HG02763 (cell line): ENCODE results near the gene SMIM3.
"Not testable (repeated sequence)": the region's sequence is repeated elsewhere in the genome, so short reads cannot be mapped to it uniquely, and the experiment has no call there.

ENCODE experiments used
- ATAC-seq: cut with Tn5 transposase; IDR thresholded peaks from one replicate; pipeline ENCODE4 v1.9.1; 2021; ENCODE audit warnings: mild to moderate bottlenecking, moderate library complexity; ENCODE audit not compliant: unreplicated experiment

The SMIM3 gene, protein sequence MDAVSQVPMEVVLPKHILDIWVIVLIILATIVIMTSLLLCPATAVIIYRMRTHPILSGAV

GRCh38 chr5:150778517-150779396, at the start of gene SMIM3:
Gene SMIM3, plus strand, starts transcription at chr5:150778757. Its CDS starts 16,684 bp downstream, at chr5:150795441.
- peak; percentile 25 for ATAC-seq

DNA sequence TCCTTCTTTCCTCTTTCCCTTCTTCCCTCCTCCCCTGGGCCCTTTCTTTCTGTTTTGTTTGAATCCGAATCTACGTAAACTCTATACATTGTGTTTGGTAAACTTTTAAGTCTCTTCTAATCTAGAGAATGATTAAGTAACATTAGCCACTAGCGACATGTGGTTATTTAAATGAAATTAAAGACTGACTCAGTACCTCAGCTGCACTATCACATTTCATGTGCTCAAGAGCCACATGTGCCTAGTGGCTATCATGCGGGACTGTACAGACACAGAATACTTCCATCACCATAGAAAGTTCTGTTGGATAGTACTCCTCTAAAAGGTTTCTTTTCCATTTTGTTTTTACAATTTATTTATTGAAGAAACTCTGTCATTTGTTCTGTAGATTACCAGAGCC, 48.7 kb upstream of the SMIM3 start:
- no peak for ATAC-seq

DNA sequence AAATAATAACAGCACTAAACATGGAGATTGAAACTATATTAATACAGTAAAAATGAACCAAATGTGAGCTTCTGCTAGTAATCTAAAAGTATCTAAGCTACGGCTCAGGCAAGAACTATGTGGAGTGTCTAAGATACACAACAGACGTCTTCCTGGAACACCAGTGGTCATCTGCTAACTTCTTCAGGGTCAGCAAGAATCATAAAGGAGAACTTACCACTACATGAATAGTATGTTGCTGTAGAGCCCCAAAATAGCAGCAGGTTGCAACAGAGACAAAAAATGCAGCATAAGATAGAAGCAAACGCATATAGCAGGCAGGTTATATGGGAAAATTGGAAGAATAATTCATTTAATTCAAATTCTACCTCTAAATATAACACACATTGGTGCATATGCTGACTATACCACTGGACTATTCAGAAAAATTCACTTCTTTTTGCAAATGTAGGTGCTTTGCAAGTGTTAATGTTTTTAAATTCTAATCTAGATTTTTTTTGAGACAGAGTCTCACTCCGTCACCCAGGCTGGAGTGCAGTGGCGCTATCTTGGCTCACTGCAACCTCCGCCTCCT, 46.8 kb upstream of the SMIM3 start:
- no peak for ATAC-seq

DNA sequence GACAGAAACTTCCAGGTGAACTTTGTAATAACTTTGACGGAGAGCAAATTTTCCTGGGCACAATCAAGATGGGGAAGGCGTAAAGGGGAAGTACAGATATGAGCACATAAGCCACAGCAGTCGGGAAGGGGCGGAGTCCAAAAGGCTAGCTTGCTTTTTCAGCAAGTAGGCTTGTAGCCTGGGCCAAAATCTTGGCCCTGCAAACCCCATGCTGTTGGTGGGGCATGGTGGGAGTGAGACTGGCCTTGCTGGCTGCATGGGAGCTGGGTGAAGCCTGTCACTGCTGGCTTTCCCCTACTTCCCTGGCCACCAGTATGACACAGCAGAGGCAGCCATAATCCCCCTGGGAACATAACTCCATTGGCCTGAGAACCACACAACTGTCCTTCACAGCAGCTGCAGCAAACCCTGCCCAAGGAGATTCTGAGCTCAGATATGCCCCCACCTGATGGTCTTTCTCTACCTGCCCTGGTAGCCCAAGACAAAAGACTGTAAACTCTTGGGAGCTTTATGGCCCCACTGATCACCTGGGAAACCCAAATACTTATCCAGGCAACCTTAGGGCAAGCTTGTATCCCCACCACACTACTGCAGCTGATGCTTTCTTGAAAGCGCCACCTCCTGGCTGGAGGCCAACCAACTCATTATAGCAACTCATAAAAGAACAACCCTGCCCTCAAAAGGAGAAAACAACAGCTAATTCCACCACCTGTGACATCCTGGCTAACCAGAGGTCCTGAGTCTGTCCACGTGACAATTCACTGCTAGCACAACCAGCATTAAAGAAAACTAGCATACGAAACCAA, 43.8 kb upstream of the SMIM3 start:
- ATAC-seq: peak; percentile 60

GRCh38 chr5:150738862-150739261, 39.7 kb upstream of the SMIM3 start:
- no peak for ATAC-seq

- ATAC-seq: no peak
These were observed 37.6 kb upstream of the SMIM3 start for GRCh38 chr5:150740992-150741391.

DNA sequence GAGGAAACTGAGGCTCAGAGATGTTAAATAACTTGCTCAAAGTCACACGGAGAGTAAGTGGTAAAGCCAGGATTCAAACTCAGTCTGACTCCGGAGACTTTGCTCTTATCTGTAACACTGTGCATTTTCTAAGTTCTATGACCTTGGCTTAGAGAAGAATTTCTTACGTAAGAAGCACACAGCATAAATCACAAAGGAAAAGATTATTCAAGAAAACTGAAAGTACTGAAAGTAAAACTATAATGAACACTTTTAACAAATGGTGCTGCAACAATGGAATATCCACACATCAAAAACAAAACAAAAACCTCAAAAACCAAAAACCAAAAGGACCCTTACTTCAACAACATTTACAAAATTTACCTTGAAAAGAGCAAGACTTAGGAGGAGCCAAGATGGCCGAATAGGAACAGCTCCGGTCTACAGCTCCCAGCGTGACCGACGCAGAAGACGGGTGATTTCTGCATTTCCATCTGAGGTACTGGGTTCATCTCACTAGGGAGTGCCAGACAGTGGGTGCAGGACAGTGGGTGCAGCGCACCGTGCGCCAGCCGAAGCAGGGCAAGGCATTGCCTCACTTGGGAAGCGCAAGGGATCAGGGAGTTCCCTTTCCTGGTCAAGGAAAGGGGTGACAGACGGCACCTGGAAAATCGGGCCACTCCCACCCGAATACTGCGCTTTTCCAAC, 36.0 kb upstream of the SMIM3 start:
- ATAC-seq: not testable (repeated sequence)

GRCh38 chr5:150743142-150743488, 35.4 kb upstream of the SMIM3 start:
- not testable (repeated sequence) for ATAC-seq

GRCh38 chr5:150750469-150750868, 28.1 kb upstream of the SMIM3 start:
- ATAC-seq: no peak

- no peak for ATAC-seq
These were observed 27.3 kb upstream of the SMIM3 start for GRCh38 chr5:150751096-150751891.

DNA sequence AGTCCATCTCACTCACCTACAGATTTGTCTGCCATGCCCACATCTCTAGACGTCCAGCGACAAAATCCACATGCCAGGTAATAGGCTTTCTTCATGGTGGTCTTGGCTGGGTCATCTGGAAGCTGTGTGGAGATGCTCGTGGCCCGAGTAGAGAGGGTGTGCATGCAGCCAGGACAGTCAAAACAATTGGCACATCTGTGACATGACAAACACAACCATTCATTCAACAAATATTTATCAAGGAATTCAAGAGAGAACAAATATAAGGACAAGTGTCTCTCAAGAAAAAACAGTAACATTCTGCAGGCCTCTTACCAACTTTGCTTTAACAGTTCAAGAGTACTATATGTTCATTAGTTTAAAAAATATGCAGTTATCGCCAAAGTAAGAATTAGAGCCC, 25.1 kb upstream of the SMIM3 start:
- ATAC-seq: no peak

DNA sequence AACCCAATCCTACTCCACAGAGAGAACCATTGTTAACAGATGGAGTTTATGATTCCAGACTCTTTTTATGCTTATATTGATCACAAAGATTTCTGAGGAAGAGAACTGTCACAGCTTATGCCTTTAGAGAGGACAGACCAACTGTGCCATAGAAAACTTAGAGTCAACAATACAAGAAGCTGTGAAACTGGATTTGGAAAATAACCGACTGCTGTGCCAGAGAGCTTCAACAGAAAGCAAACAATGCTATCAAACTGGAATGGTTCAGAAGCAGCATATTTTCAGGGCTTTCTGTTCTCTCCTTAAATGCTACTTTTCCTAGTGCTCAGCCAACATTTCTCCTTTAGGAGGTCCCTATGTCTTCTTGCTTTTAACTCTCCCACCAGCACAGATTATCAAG, 24.7 kb upstream of the SMIM3 start:
- no peak for ATAC-seq

DNA sequence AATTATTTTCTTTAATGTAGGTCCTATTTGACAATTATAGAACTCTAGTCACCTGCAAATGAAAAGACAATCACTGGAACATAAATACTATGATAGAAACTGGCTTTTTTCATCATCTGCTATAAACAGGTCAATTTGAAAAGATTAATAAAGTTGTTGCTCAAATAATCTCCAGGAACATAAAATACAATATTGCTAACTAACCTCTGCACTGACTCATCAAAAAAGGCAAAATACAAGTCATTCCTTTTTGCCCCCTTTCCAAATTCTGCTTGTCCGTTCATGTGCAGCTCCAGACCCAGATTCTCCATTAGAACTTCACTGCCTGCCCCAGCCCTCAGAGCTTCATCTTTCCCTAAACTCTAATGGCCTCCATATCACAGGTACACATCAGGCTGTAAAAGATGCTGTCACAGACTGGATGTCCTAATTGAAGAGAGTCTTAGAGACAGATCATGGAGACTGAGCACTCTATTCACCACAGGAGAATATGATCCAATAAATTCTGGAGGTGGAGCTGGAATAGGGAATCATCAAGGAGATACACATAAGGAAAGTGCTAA, 21.4 kb upstream of the SMIM3 start:
- no peak for ATAC-seq

DNA sequence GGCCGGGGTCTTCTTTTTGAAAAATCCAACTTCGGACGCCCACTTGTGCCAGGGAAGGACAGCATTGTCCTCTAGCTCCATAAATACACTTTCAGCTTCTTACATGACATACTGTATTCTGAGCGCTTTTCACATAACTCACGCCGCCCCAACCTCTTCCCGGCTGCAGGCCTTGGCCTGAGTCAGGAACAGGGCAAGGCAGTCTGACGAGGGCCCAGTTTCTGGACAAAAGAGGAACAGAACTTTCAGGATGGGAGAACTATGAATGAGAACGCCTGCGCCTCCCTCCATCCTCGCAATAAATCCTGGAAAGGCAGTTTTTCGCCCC, 20.4 kb upstream of the SMIM3 start:
- ATAC-seq: peak; percentile 11

DNA sequence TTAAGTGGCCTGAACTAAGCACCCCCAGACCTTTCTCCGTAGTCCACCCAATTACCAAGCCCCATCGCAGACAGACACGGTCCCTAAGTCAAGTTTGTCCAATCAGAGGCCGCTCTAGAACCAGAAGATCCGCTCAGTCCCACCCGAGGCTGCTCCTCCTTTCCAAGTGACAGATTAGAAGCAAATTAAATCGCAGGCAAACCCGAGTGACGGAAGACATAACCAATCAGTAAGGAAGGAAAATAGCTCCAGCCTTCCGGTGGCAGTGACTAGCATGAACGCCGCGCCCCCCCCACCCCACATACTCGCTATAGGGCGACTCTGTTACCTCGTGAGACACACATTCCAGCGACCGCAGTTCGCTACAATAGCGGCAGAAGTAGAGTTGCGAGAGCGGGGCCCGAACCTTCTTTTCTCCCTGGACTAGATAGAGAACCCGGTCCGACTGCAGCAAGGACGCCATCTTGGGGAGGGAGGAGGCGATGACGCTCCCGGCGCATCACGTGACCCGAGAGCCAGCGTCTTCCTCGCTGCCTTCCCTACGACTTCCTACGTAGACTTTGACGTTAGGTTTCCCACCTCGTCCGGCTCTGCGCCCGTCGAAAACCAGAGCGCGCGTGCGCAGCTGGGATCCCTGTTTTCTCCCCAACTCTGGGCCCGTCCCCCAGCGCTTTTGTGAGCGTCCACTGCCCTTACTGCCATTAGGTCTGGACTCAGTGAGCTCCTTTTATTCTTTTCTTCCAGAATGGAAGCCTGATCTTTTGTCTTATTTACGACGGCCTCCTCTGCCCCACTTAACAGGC, 19.8 kb upstream of the SMIM3 start, which contains the start of gene DCTN4:
TSS of gene DCTN4 (minus strand) at position 487 of the 803 bp plus-strand sequence. CDS start at position 463, 24 bp downstream.
- ATAC-seq: peak; percentile 97

GRCh38 chr5:150759334-150759583, 19.3 kb upstream of the SMIM3 start:
- no peak for ATAC-seq

- no peak for ATAC-seq
These were observed 16.3 kb upstream of the SMIM3 start for GRCh38 chr5:150762211-150762610.

GRCh38 chr5:150763023-150763769, 15.4 kb upstream of the SMIM3 start:
- ATAC-seq: no peak

- ATAC-seq: no peak
These were observed 14.0 kb upstream of the SMIM3 start for GRCh38 chr5:150764530-150764929.
